Pancreas (tissue), 10 donors: ENCODE results near the gene ZNF524. TPM values are rescaled to one million over a fixed set of nuclear protein-coding genes. Genes with fewer than 3 reads are reported as not detected.

Source experiments
- ATAC-seq, 4 donors: fragments of 200-7000 bp; cut with Tn5 transposase; one replicate each; pipeline versions ENCODE4 v1.8.0 to v1.9.1; 2020; ENCODE audit warnings: mild to moderate bottlenecking in 4 of 4, moderate library complexity in 4 of 4
- DNase-seq, 6 donors: peaks; one replicate each; pipeline ENCODE4 v3.0.0-alpha.2; 2020
- FAIRE-seq: peaks from 2 replicates; lab custom pipeline; 2012; peaks lifted over from hg19 to GRCh38; lab: Jason Lieb, UNC
- H3K27ac ChIP-seq, 4 donors: fragments of 200-600 bp; sonication (generic); 1 replicate in 3 of 4; 2 replicates in 1 of 4; pipeline versions ENCODE4 v1.5.0 to v1.8.0; 2020
- H3K27me3 ChIP-seq, 4 donors: fragments of 200-600 bp; one replicate each; pipeline ENCODE4 v1.8.0; 2021
- H3K36me3 ChIP-seq, 3 donors: fragments of 200-600 bp; sonication (generic) in 1 of 3; one replicate each; pipeline versions ENCODE4 v1.5.0 to v1.8.0; 2020 to 2021
- H3K4me1 ChIP-seq, 3 donors: fragments of 200-600 bp; one replicate each; pipeline ENCODE4 v1.8.0; 2021
- H3K4me3 ChIP-seq, 4 donors: fragments of 200-600 bp; sonication (generic) in 2 of 4; one replicate each; pipeline versions ENCODE4 v1.5.0 to v1.8.0; 2020 to 2021
- H3K9me3 ChIP-seq, 4 donors: fragments of 200-600 bp; one replicate each; pipeline ENCODE4 v1.8.0; 2021
- WGBS, 2 donors: extraction: QIAGEN DNeasy Blood & Tissue Kit; methylation state at CpG; one replicate each; pipeline ENCODE4 v1.1.7; 2013; 5-methylcytosine and 5-hydroxymethylcytosine counted together
- intact Hi-C, 3 donors: fragments of 100-400 bp; cut with DNase I; formaldehyde crosslinking; loops; one replicate each; pipeline versions ENCODE4 v1.11.1 to v1.14.2; 2022
- polyA plus RNA-seq, 2 donors: library from polyadenylated mRNA; stranded (reverse); fragments of 200-250 nt; gene quantifications; one replicate each; pipeline ENCODE4 v1.2.3, GENCODE V29; 2013
- total RNA-seq, 6 donors: library from RNA; stranded (reverse); fragmentation: NEBNext Ultra II Directional in 4 of 6; extraction: Animal tissue kit (Norgen Biotek cat#: 25700) in 4 of 6; gene quantifications; one replicate each; pipeline versions ENCODE4 v1.2.1 to v1.2.4, GENCODE V29; 2021 to 2023
- TF ChIP-seq, protein P1 (sequence below), 4 donors: fragments of 200-600 bp; sonication (generic) in 3 of 4; IDR thresholded peaks; one replicate each; pipeline versions ENCODE4 v1.5.0 to v1.8.0; 2021; ENCODE audit warnings: antibody characterized with exemption in 4 of 4
- donor health status: healthy with polysubstance abuse.
- donor health status: DM: no; HTN: no; CAD: no; lungs with moderate emphysema.
- donor health status: DM: no; HTN: no; CAD: no.
- donor health status: control.
- donor health status: control.
- donor health status: Bipolar disorder and iron deficiency.
- donor health status: DM: yes; HTN: yes; CAD: no.
- donor health status: DM: no; HTN: no; CAD: no.
- donor health status: DM: no; HTN: no; CAD: no.
- donor health status: DM: yes; HTN: yes; CAD: no.

ZNF524 gene
- total and polyA plus RNA-seq, 8 donors = 17.1 to 79.4 (median 33.1) TPM

DNA sequence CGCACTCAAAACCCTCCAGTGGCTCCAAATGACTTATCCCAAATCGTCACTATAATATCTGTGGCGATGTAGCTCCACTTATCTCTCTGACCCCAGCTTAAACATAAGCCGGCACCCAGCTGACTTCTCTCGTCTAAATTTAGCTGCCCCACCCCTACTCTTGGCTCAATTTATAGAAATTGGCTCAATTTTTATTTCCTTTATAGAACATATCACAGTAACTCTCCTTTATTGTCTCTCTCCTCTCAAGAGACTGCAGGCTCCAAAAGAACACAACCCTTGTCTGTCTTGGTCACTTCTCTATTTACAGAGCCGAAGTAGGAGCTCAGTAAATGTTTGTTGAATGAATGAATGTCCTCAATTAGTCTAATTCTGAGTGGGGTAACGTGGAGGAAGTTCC is 23.5 kb downstream of the ZNF524 start:
- Histone ChIP-seq H3K9me3 (no peaks in the 10 kb centered on the region), H3K27me3 (no peaks in the 10 kb centered on the region), H3K4me3 (peak overlapping the region in 1 of 4 donors; percentile 40), H3K4me1 (peaks cover 0 to 6% (median 0%) of the 10 kb centered on the region in 3 donors), H3K36me3 (peaks cover 0 to 6% (median 0%) of the 10 kb centered on the region in 3 donors), H3K27ac (peak overlapping the region in 1 of 4 donors; percentile 8)
- WGBS, 2 donors = 42 to 47% methylated on average over 7 of the region's 7 CpGs
- DNase-seq (no peak), FAIRE-seq (no peak), ATAC-seq (no peak)
- intact Hi-C loops = no loop called here
- TF ChIP-seq, protein P1, sequence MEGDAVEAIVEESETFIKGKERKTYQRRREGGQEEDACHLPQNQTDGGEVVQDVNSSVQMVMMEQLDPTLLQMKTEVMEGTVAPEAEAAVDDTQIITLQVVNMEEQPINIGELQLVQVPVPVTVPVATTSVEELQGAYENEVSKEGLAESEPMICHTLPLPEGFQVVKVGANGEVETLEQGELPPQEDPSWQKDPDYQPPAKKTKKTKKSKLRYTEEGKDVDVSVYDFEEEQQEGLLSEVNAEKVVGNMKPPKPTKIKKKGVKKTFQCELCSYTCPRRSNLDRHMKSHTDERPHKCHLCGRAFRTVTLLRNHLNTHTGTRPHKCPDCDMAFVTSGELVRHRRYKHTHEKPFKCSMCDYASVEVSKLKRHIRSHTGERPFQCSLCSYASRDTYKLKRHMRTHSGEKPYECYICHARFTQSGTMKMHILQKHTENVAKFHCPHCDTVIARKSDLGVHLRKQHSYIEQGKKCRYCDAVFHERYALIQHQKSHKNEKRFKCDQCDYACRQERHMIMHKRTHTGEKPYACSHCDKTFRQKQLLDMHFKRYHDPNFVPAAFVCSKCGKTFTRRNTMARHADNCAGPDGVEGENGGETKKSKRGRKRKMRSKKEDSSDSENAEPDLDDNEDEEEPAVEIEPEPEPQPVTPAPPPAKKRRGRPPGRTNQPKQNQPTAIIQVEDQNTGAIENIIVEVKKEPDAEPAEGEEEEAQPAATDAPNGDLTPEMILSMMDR (IDR thresholded peaks at IDR 0.05) = no peak

DNA sequence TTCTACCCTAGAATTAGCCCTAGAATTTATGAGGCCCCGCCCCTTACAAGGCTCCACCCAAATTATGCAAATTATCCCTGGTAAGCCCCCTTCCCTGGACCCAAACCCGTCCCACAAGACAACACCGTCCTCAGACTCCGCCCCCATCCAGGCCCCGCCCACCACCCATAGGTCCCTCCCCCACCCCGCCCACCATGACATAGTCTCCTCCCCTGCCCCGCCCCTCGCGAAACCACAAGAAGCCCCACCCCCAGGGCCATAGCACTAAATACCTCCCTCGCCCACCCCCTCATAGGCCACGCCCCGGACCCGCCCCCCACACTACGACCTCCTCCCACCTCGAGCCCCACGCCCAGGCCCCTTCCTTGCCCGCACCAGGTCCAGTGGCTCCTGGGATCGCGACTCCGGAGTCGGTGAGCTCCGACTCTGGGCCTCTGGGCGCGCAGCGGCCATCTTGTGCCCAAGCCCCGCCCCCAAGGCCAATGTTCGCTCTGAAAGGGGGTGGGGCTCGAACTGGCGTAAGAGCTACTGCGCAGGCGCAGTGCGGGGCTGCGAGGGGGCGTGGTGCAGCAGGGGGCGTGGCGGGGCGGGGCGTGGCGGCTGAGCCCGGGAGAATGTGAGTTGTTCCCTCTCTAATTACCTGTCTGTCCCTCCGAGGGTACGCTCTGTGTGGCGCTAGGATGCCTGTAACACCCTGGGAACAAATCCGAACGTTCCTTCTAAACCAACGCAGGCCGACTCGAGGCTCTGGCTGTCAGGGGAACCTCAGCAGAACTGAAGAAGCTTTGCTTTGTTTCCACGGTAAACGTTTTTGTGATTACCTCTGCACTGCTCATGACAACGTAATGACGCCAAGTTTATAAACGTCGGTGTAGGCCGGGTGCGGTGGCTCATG is 24.3 kb downstream of the ZNF524 start, which contains the start of gene ZNF784:
TSS of gene ZNF784 (minus strand) at position 458 of the 895 bp plus-strand sequence. CDS start at position 453, 5 bp downstream.
- intact Hi-C loops = no loop called here
- ATAC-seq (peak; percentile 93 to 98 (median 95)), FAIRE-seq (no peak)

DNA sequence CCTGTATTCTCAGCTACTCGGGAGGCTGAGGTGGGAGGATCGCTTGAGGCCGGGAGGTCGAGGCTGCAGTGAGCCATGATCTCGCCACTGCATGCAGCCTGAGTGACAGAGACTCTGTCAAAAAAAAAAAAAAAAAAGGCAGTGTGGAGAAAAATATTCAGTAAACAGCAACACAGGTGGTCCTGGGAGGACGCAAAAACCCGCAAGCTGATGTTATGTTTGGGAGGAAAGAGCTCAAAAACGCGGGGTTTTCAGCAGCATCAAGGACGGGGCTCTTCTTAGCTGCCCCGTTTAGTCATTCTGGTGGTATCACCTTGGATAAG is 24.9 kb downstream of the ZNF524 start:
- ATAC-seq = no peak
- peaks cover 0 to 6% (median 0%) of the 10 kb centered on the region in 3 donors for H3K4me1 ChIP-seq
- TF ChIP-seq, protein P1 (IDR thresholded peaks at IDR 0.05) = no peak
- no peaks in the 10 kb centered on the region for H3K27me3 ChIP-seq
- no peaks in the 10 kb centered on the region for H3K9me3 ChIP-seq
- 34 to 40% methylated on average over 11 of the region's 11 CpGs for WGBS, 2 donors
- H3K36me3 ChIP-seq = peaks cover 0 to 6% (median 0%) of the 10 kb centered on the region in 3 donors
- peak overlapping the region in 2 of 4 donors; percentile 40 to 43 for H3K4me3 ChIP-seq
- peak overlapping the region in 1 of 4 donors; percentile 94 for H3K27ac ChIP-seq
- FAIRE-seq = no peak
- intact Hi-C loops = no loop called here
- DNase-seq = no peak

More for the DNA sequence above, 24.3 kb downstream of the ZNF524 start, which contains the start of gene ZNF784:
- no peaks in the 10 kb centered on the region for H3K9me3 ChIP-seq
- peak within 1 kb of the TSS in 3 of 4 donors; percentile 33 to 43 (median 40) for H3K4me3 ChIP-seq
- 0 to 1% methylated on average over 55 to 56 of the region's 56 CpGs for WGBS, 2 donors
- H3K4me1 ChIP-seq = peaks cover 0 to 6% (median 0%) of the 10 kb centered on the region in 3 donors
- TF ChIP-seq, protein P1 (IDR thresholded peaks at IDR 0.05) = no peak
- peaks cover 0 to 6% (median 0%) of the 10 kb centered on the region in 3 donors for H3K36me3 ChIP-seq
- no peaks in the 10 kb centered on the region for H3K27me3 ChIP-seq
- peak within 1 kb of the TSS; percentile 79 to 94 (median 88) for H3K27ac ChIP-seq
- peak; percentile 86 to 100 (median 96) for DNase-seq

DNA sequence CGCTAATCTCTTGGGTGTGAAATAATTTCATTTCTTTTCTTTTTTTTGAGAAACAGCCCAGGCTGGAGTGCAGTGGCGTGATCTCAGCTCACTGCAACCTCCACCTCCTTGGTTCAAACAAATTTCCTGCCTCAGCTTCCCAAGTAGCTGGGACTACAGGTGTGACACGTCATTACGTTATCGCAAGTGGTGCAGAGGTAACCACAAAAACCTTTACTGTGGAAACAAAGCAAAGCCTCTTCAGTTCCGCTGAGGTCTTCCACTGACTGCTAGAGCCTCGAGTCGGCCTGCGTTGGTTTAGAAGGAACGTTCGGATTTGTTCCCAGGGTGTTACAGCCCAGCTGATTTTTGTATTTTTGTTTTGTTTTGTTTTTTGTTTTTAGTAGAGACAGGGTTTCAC is 26.3 kb downstream of the ZNF524 start:
- DNase-seq (no peak), FAIRE-seq (no peak), ATAC-seq (no peak)
- peaks cover 0 to 6% (median 0%) of the 10 kb centered on the region in 3 donors for H3K4me1 ChIP-seq
- H3K4me3 ChIP-seq = no peak overlapping the region
- TF ChIP-seq, protein P1 (IDR thresholded peaks at IDR 0.05) = no peak
- no peak overlapping the region for H3K27ac ChIP-seq
- H3K9me3 ChIP-seq = no peaks in the 10 kb centered on the region
- intact Hi-C loops = no loop called here
- WGBS, 2 donors = 84 to 90% methylated on average over 11 of the region's 11 CpGs
- peaks cover 0 to 6% (median 0%) of the 10 kb centered on the region in 3 donors for H3K36me3 ChIP-seq
- H3K27me3 ChIP-seq = no peaks in the 10 kb centered on the region
